Hematopoietic multipotent progenitor cell (in vitro differentiated cells): ENCODE results near the gene TNRC6A. TPM values are rescaled to one million over a fixed set of nuclear protein-coding genes. Genes with fewer than 3 reads are reported as not detected.
"Not testable (repeated sequence)": the region's sequence is repeated elsewhere in the genome, so short reads cannot be mapped to it uniquely, and the experiment has no call there.

Experiments
- DNase-seq, 3 donors: peaks; one replicate each; pipeline ENCODE4 v3.0.0-alpha.2; 2011 to 2015; ENCODE audit warnings: low read depth in 2 of 3, low spot score in 2 of 3
- total RNA-seq: library from RNA; depleted of rRNA; stranded (reverse); fragments of >200 nt; gene quantifications from one replicate; pipeline ENCODE4 v1.2.3, GENCODE V29; 2012

Gene TNRC6A
- total RNA-seq, 1 donor: 29.6 TPM

- DNase-seq: no peak
These were observed 110.0 kb downstream of the TNRC6A start for GRCh38 chr16:24839347-24839972.

GRCh38 chr16:24841291-24841690 lies 111.8 kb downstream of the TNRC6A start:
- DNase-seq: no peak

GRCh38 chr16:24844101-24845030 lies 114.9 kb downstream of the TNRC6A start:
- no peak for DNase-seq

- not testable (repeated sequence) for DNase-seq
These were observed 115.5 kb downstream of the TNRC6A start for GRCh38 chr16:24845031-24845365.

GRCh38 chr16:24845726-24846547 lies 116.5 kb downstream of the TNRC6A start, which contains the start of gene SLC5A11:
TSS of gene SLC5A11 (plus strand) at chr16:24845963. CDS start at chr16:24858644, 12,681 bp downstream.
- no peak for DNase-seq

GRCh38 chr16:24846548-24847357 lies 117.3 kb downstream of the TNRC6A start:
- no peak for DNase-seq

GRCh38 chr16:24847358-24847664 lies 117.9 kb downstream of the TNRC6A start:
- no peak for DNase-seq

- no peak for DNase-seq
These were observed 118.6 kb downstream of the TNRC6A start for GRCh38 chr16:24848065-24848464.

GRCh38 chr16:24849641-24850040 lies 120.2 kb downstream of the TNRC6A start:
- DNase-seq: no peak

GRCh38 chr16:24850289-24850938 lies 121.0 kb downstream of the TNRC6A start:
- no peak for DNase-seq

GRCh38 chr16:24851700-24852099 lies 122.2 kb downstream of the TNRC6A start:
- DNase-seq: no peak

GRCh38 chr16:24852281-24852721 lies 122.8 kb downstream of the TNRC6A start:
- DNase-seq: no peak

- no peak for DNase-seq
These were observed 123.8 kb downstream of the TNRC6A start for GRCh38 chr16:24853169-24853824.

GRCh38 chr16:24853830-24854229 lies 124.4 kb downstream of the TNRC6A start:
- DNase-seq: no peak

- no peak for DNase-seq
These were observed 125.2 kb downstream of the TNRC6A start for GRCh38 chr16:24854607-24855171.

GRCh38 chr16:24855678-24856077 lies 126.2 kb downstream of the TNRC6A start:
- DNase-seq: no peak

GRCh38 chr16:24856871-24857270 lies 127.4 kb downstream of the TNRC6A start:
- not testable (repeated sequence) for DNase-seq

- peak; percentile 5 to 73 (median 49) for DNase-seq
These were observed 129.0 kb downstream of the TNRC6A start for GRCh38 chr16:24858219-24859041.
